ENCODE data around the gene MOB4.

Gene MOB4

GRCh38 chr2:197515739-197516392, at the start of gene MOB4:
Gene MOB4 (plus strand): TSS chr2:197516066. CDS start chr2:197516087, 21 bp downstream.
- Histone ChIP-seq H3F3A (ENCODE audit: insufficient read depth, low read length) (peaks cover 22% of the 10 kb centered on the region), H3K9me3 (replicated peaks; ENCODE audit: insufficient read depth, low read length) (no peaks in the 10 kb centered on the region), H3K9me2 (replicated peaks; ENCODE audit: insufficient read depth, low read length) (no peaks in the 10 kb centered on the region), H3K4me2 (ENCODE audit: low read depth, low read length) (peak within 1 kb of the TSS; percentile 81), H4K20me1 (ENCODE audit: insufficient read depth, low read length) (no peaks in the 10 kb centered on the region; the same call in 1 of the 2 replicates), H3K36me3 (replicated peaks; ENCODE audit: insufficient read depth, low read length) (no peaks in the 10 kb centered on the region; the same call in 1 of the 2 replicates), H3K27ac (ENCODE audit: low read length) (peak within 1 kb of the TSS; percentile 93), H2AFZ (ENCODE audit: low read length) (peak within 1 kb of the TSS; percentile 67), H3K4me1 (ENCODE audit: low read length) (peaks cover 22% of the 10 kb centered on the region), H3K4me3 (ENCODE audit: low read length) (peak within 1 kb of the TSS; percentile 69), H3K27me3 (replicated peaks; ENCODE audit: insufficient read depth, low read length) (no peaks in the 10 kb centered on the region), H3K79me2 (ENCODE audit: low read length) (peaks cover 56% of the 10 kb centered on the region), H3K9ac (ENCODE audit: low read length) (peak within 1 kb of the TSS; percentile 86)
- peak; percentile 95 for DNase-seq
- no peak for TF ChIP-seq EZH2phosphoT487 (IDR thresholded peaks at IDR 0.05; ENCODE audit: low read length)
- TF ChIP-seq CTCF (IDR thresholded peaks at IDR 0.05; ENCODE audit: low read length) = no peak
- no peak for TF ChIP-seq EZH2 (optimal IDR thresholded peaks at IDR 0.05; ENCODE audit: low read depth, low read length)

- H3K4me2 ChIP-seq (ENCODE audit: low read depth, low read length) = no peak overlapping the region
Measured at GRCh38 chr2:197472166-197472565, 43.7 kb upstream of the MOB4 start.

GRCh38 chr2:197477797-197478196, 38.1 kb upstream of the MOB4 start:
- H2AFZ ChIP-seq (ENCODE audit: low read length) = no peak overlapping the region
- no peaks in the 10 kb centered on the region for H3K9me2 ChIP-seq (replicated peaks; ENCODE audit: insufficient read depth, low read length)
- H3K9ac ChIP-seq (ENCODE audit: low read length) = no peak overlapping the region
- H3K4me3 ChIP-seq (ENCODE audit: low read length) = no peak overlapping the region
- H3K27ac ChIP-seq (ENCODE audit: low read length) = no peak overlapping the region
- no peak for DNase-seq
- peaks cover 33% of the 10 kb centered on the region for H3K4me1 ChIP-seq (ENCODE audit: low read length)
- H3K4me2 ChIP-seq (ENCODE audit: low read depth, low read length) = no peak overlapping the region
- H4K20me1 ChIP-seq (ENCODE audit: insufficient read depth, low read length) = no peaks in the 10 kb centered on the region
- TF ChIP-seq EZH2phosphoT487 (IDR thresholded peaks at IDR 0.05; ENCODE audit: low read length) = no peak
- no peak for TF ChIP-seq CTCF (IDR thresholded peaks at IDR 0.05; ENCODE audit: low read length)
- no peak for TF ChIP-seq EZH2 (optimal IDR thresholded peaks at IDR 0.05; ENCODE audit: low read depth, low read length)
- no peaks in the 10 kb centered on the region for H3K9me3 ChIP-seq (replicated peaks; ENCODE audit: insufficient read depth, low read length)
- no peaks in the 10 kb centered on the region for H3K79me2 ChIP-seq (ENCODE audit: low read length)
- H3K27me3 ChIP-seq (replicated peaks; ENCODE audit: insufficient read depth, low read length) = no peaks in the 10 kb centered on the region
- H3K36me3 ChIP-seq (replicated peaks; ENCODE audit: insufficient read depth, low read length) = 0 out of 2 replicates have a peak, but pooled peaks cover 3% of the 10 kb centered on the region
- H3F3A ChIP-seq (ENCODE audit: insufficient read depth, low read length) = peaks cover 25% of the 10 kb centered on the region

More at GRCh38 chr2:197472166-197472565, 43.7 kb upstream of the MOB4 start:
- no peak for TF ChIP-seq EZH2 (optimal IDR thresholded peaks at IDR 0.05; ENCODE audit: low read depth, low read length)
- TF ChIP-seq CTCF (IDR thresholded peaks at IDR 0.05; ENCODE audit: low read length) = no peak
- TF ChIP-seq EZH2phosphoT487 (IDR thresholded peaks at IDR 0.05; ENCODE audit: low read length) = no peak
- Histone ChIP-seq H3K9me3 (replicated peaks; ENCODE audit: insufficient read depth, low read length) (no peaks in the 10 kb centered on the region), H2AFZ (ENCODE audit: low read length) (no peak overlapping the region), H3K36me3 (replicated peaks; ENCODE audit: insufficient read depth, low read length) (peaks cover 3% of the 10 kb centered on the region; the same call in 1 of the 2 replicates), H3K4me1 (ENCODE audit: low read length) (peaks cover 4% of the 10 kb centered on the region), H3F3A (ENCODE audit: insufficient read depth, low read length) (peaks cover under 1% of the 10 kb centered on the region; the same call in 1 of the 2 replicates), H3K4me3 (ENCODE audit: low read length) (no peak overlapping the region), H4K20me1 (ENCODE audit: insufficient read depth, low read length) (no peaks in the 10 kb centered on the region), H3K9me2 (replicated peaks; ENCODE audit: insufficient read depth, low read length) (no peaks in the 10 kb centered on the region), H3K27me3 (replicated peaks; ENCODE audit: insufficient read depth, low read length) (no peaks in the 10 kb centered on the region), H3K79me2 (ENCODE audit: low read length) (no peaks in the 10 kb centered on the region), H3K27ac (ENCODE audit: low read length) (no peak overlapping the region), H3K9ac (ENCODE audit: low read length) (no peak overlapping the region)
- DNase-seq = no peak

All from MM.1S (cell line).